ENCODE measurements around the gene ZNF512. TPM values are rescaled to one million over a fixed set of nuclear protein-coding genes. Genes with fewer than 3 reads are reported as not detected.
A peak's percentile ranks its signal among the peaks of the same experiment; 100 is the strongest.

The ZNF512 gene
- total and polyA plus RNA-seq, 4 experiments from 2014 or later: 36.8 to 66.2 (median 45.2) TPM

DNA sequence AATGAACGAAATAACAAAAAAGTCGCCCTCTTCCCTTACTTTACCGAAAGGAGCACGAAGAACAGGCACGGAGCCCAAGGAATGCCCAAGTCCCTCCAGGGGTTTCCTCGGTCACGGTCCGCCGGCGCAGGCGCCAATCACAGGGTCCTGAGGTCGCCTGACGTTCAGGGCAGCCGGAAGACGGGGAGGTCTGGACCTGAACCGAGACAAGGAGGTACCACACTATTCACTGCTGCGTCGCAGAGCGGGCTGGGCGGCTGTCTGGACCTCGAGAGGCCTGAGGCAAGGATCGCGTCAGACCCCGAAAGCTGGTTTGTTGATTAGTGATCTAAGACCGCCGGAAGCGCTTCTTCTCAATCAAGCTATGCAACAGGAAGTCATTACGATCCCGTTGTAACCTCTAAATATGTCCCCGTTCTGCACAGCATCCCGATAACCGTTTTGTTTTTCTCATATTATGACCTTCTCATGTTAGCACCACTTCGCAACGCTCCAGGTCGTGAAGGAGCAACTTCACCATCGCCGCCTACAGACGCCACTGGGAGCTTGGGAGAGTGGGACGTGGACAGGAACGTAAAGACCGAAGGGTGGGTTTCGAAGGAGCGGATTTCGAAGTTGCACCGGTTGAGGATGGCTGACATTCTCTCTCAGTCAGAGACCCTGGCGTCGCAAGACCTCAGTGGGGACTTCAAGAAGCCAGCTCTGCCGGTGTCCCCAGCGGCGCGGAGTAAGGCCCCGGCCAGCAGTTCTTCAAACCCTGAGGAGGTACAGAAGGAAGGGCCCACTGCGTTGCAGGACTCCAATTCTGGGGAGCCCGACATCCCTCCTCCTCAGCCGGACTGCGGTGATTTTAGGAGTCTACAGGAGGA, 80.7 kb downstream of the ZNF512 start, which contains the start of the genes SLC4A1AP and SUPT7L:
SLC4A1AP (plus strand) TSS at position 605 of the 869 bp plus-strand sequence; CDS start at position 631, 26 bp downstream.
SUPT7L (minus strand) TSS at position 330 of the 869 bp plus-strand sequence. CDS start 1,422 bp downstream, outside the sequence.
- intact Hi-C loops (cut with micrococcal nuclease): loop anchor here (1.0 kb wide), 3 partner anchors 34 to 293 kb away; partner anchors contain the start of genes CCDC121, EIF2B4, GPN1 and SNX17
- H3K36me3 Mint-ChIP-seq: peaks cover 40 to 55% of the 10 kb centered on the region in 2 donors
- peaks cover 31 to 63% (median 50%) of the 10 kb centered on the region in 4 donors for H3K4me1 Mint-ChIP-seq
- Histone ChIP-seq H3K9me3 (ENCODE audit: control insufficient read depth in 1 of 2, low read length in 2 of 2) (no peaks in the 10 kb centered on the region), H3K27me3 (ENCODE audit: insufficient read depth, low read length) (no peaks in the 10 kb centered on the region), H3K4me1 (ENCODE audit: insufficient read depth, low read length) (peaks cover 31% of the 10 kb centered on the region), H3K27ac (ENCODE audit: low read depth, low read length) (peak within 1 kb of the TSS; percentile 99), H3K4me3 (ENCODE audit: low read length in 2 of 2) (peak within 1 kb of the TSS; percentile 99), H3K36me3 (ENCODE audit: insufficient read depth, low read length) (peaks cover 18% of the 10 kb centered on the region)
- no peaks in the 10 kb centered on the region for H3K27me3 Mint-ChIP-seq
- no peaks in the 10 kb centered on the region for H3K9me3 Mint-ChIP-seq
- H3K4me3 Mint-ChIP-seq: peak within 1 kb of the TSS; percentile 96 to 100 (median 100)
- CTCF ChIA-PET (ENCODE audit: partially characterized antibody): interaction anchor here (1.1 to 1.9 kb wide), 2 partner anchors 20 to 29 kb away, joined by 4 to 12 read pairs; no protein-coding TSS in a partner anchor
- peak; percentile 82 to 85 (median 85) for DNase-seq
- peak within 1 kb of the TSS; percentile 98 to 100 (median 99) for H3K27ac Mint-ChIP-seq
- POLR2A ChIA-PET (ENCODE audit: partially characterized antibody): interaction anchor here (0.7 to 3.0 kb wide), 17 partner anchors 10 to 1207 kb away, joined by 3 to 16 read pairs (median 4); partner anchors contain the start of genes ATRAID, CCDC121, GPN1 and GTF3C2

DNA sequence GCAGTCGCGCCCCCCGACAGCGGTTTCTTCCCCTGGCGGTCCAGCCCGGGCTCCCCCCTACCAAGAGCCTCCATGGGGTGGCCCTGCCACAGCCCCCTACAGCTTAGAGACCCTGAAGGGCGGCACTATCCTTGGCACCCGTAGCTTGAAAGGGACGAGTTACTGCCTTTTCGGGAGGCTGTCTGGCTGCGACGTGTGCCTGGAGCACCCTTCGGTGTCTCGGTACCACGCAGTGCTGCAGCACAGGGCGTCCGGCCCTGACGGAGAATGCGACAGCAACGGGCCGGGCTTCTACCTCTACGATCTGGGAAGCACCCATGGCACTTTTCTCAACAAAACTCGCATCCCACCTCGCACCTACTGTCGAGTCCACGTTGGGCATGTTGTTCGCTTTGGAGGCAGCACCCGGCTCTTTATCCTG, 81.3 kb downstream of the ZNF512 start:
- ChIA-PET POLR2A (ENCODE audit: partially characterized antibody) (interaction anchor here (0.6 to 3.0 kb wide), 11 partner anchors 9 to 1316 kb away, joined by 3 to 16 read pairs (median 3); partner anchors contain the start of genes CCDC121, GPN1, GTF3C2 and PPM1G), CTCF (ENCODE audit: partially characterized antibody) (interaction anchor here (1.1 to 1.9 kb wide), 2 partner anchors 19 to 30 kb away, joined by 4 to 12 read pairs; no protein-coding TSS in a partner anchor)
- Mint-ChIP-seq H3K9me3 (no peaks in the 10 kb centered on the region), H3K4me3 (peak overlapping the region; percentile 96 to 100 (median 100)), H3K4me1 (peaks cover 30 to 63% (median 48%) of the 10 kb centered on the region in 4 donors), H3K27me3 (no peaks in the 10 kb centered on the region), H3K36me3 (peaks cover 43 to 61% of the 10 kb centered on the region in 2 donors), H3K27ac (peak overlapping the region; percentile 98 to 100 (median 99))
- intact Hi-C loops (cut with micrococcal nuclease): no loop called here
- Histone ChIP-seq H3K4me3 (ENCODE audit: low read length in 2 of 2) (peak overlapping the region; percentile 99), H3K4me1 (ENCODE audit: insufficient read depth, low read length) (peaks cover 31% of the 10 kb centered on the region), H3K9me3 (ENCODE audit: control insufficient read depth in 1 of 2, low read length in 2 of 2) (no peaks in the 10 kb centered on the region), H3K27ac (ENCODE audit: low read depth, low read length) (peak overlapping the region; percentile 99), H3K36me3 (ENCODE audit: insufficient read depth, low read length) (peaks cover 24% of the 10 kb centered on the region), H3K27me3 (ENCODE audit: insufficient read depth, low read length) (no peaks in the 10 kb centered on the region)
- DNase-seq: no peak

DNA sequence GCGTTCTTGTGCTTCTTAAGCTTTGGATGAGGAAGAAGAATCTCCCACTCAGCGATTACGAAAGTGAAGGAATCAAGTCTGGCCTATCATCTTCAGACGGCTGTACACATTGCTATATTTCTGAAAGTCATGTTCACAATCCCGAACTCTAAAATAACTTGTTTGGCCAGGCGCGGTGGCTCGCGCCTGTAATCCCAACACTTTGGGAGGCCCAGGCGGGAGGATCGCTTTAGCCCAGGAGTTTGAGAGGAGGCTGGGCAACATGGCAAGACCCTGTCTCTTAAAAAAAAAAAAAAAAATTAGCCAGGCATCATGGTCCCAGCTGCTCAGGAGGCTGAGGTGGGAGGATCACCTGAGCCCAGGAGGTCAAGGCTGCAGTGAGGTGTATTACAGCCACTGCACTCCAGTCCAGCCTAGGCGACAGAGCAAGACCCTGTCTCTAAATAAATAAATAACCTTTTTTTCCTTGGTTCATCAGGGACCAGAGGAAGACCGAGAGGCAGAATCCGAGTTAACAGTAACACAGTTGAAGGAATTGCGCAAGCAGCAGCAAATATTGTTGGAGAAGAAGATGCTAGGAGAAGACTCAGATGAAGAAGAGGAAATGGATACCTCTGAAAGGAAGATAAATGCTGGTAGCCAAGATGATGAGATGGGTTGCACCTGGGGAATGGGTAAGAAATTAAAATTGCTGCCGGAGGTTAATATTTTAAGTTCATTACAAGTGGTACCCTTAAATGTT, 82.0 kb downstream of the ZNF512 start:
- intact Hi-C loops (cut with micrococcal nuclease): no loop called here
- Histone ChIP-seq H3K36me3 (ENCODE audit: insufficient read depth, low read length) (peaks cover 29% of the 10 kb centered on the region), H3K4me3 (ENCODE audit: low read length in 2 of 2) (peak overlapping the region; percentile 99), H3K27ac (ENCODE audit: low read depth, low read length) (peak overlapping the region; percentile 99), H3K9me3 (ENCODE audit: control insufficient read depth in 1 of 2, low read length in 2 of 2) (no peaks in the 10 kb centered on the region), H3K27me3 (ENCODE audit: insufficient read depth, low read length) (no peaks in the 10 kb centered on the region), H3K4me1 (ENCODE audit: insufficient read depth, low read length) (peaks cover 31% of the 10 kb centered on the region)
- ChIA-PET CTCF (ENCODE audit: partially characterized antibody) (interaction anchor here (1.9 to 5.2 kb wide), 2 partner anchors 17 to 19 kb away, joined by 12 to 39 read pairs; no protein-coding TSS in a partner anchor), POLR2A (ENCODE audit: partially characterized antibody) (interaction anchor here (0.6 to 3.0 kb wide), 3 partner anchors 36 to 1317 kb away, joined by 3 to 16 read pairs (median 3); partner anchors contain the start of genes CCDC121 and GPN1)
- DNase-seq: no peak
- Mint-ChIP-seq H3K4me1 (peaks cover 26 to 58% (median 45%) of the 10 kb centered on the region in 4 donors), H3K27me3 (no peaks in the 10 kb centered on the region), H3K4me3 (peak overlapping the region; percentile 96 to 100 (median 100)), H3K36me3 (peaks cover 41 to 60% of the 10 kb centered on the region in 2 donors), H3K9me3 (no peaks in the 10 kb centered on the region), H3K27ac (peak overlapping the region; percentile 36 to 99 (median 84))

DNA sequence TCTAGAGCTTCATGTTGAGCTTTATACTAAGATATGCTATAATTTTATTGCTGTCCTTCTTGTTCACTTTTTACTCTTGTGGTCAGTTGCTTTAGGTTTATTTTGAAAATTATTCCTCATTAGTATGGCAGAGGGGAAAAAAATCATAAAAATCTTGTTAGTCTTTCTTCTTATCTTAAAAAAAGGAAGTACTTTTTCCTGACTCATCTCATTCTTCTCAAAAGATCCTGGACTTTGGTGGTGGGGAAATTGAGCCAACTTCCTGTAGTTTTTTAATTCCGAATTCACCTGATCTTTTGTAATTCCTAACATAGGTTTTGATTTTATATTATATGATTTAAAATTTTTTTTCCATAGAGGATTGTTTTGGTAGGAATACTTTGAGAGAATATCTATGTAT, 84.6 kb downstream of the ZNF512 start:
- ChIA-PET POLR2A (ENCODE audit: partially characterized antibody) (no interaction called here), CTCF (ENCODE audit: partially characterized antibody) (interaction anchor here (5.2 kb wide), 1 partner anchor 15 kb away, joined by 39 read pairs; no protein-coding TSS in a partner anchor)
- no peak overlapping the region for H3K4me3 ChIP-seq (ENCODE audit: low read length in 2 of 2)
- peaks cover 25% of the 10 kb centered on the region for H3K4me1 ChIP-seq (ENCODE audit: insufficient read depth, low read length)
- H3K27ac ChIP-seq (ENCODE audit: low read depth, low read length): no peak overlapping the region
- H3K9me3 Mint-ChIP-seq: no peaks in the 10 kb centered on the region
- H3K4me1 Mint-ChIP-seq: peaks cover 20 to 42% (median 35%) of the 10 kb centered on the region in 4 donors
- H3K27me3 Mint-ChIP-seq: no peaks in the 10 kb centered on the region
- H3K27me3 ChIP-seq (ENCODE audit: insufficient read depth, low read length): no peaks in the 10 kb centered on the region
- intact Hi-C loops (cut with micrococcal nuclease): no loop called here
- H3K9me3 ChIP-seq (ENCODE audit: control insufficient read depth in 1 of 2, low read length in 2 of 2): no peaks in the 10 kb centered on the region
- peaks cover 18% of the 10 kb centered on the region for H3K36me3 ChIP-seq (ENCODE audit: insufficient read depth, low read length)
- peaks cover 33 to 53% of the 10 kb centered on the region in 2 donors for H3K36me3 Mint-ChIP-seq
- peak overlapping the region in 1 of 7 donors; percentile 18 for H3K27ac Mint-ChIP-seq
- DNase-seq: no peak
- no peak overlapping the region for H3K4me3 Mint-ChIP-seq

DNA sequence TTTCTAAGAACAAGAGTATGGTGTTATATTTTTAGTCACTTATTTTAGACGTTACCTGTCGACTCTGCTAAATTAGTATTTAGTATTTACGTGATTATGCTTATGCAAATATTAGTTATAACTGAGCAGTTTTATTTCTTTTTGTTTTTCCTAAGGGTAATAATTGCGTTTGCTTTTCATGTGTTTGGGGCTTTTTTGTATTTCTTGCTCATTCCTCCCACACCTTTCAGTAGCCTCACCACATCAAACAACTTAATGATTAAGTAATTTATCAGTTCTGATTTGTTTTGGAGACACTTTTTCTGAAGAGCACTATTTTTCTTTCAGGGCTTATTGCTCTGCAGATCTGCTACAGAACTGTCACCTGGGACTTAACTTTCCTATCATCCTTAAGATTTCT, 88.4 kb downstream of the ZNF512 start:
- H3K9me3 ChIP-seq (ENCODE audit: control insufficient read depth in 1 of 2, low read length in 2 of 2): no peaks in the 10 kb centered on the region
- H3K27me3 ChIP-seq (ENCODE audit: insufficient read depth, low read length): no peaks in the 10 kb centered on the region
- no peaks in the 10 kb centered on the region for H3K4me1 ChIP-seq (ENCODE audit: insufficient read depth, low read length)
- DNase-seq: no peak
- ChIA-PET POLR2A (ENCODE audit: partially characterized antibody) (no interaction called here), CTCF (ENCODE audit: partially characterized antibody) (interaction anchor here (0.8 to 1.4 kb wide), 2 partner anchors 11 to 13 kb away, joined by 3 to 4 read pairs; no protein-coding TSS in a partner anchor)
- H3K27ac ChIP-seq (ENCODE audit: low read depth, low read length): no peak overlapping the region
- peaks cover 29% of the 10 kb centered on the region for H3K36me3 ChIP-seq (ENCODE audit: insufficient read depth, low read length)
- H3K27me3 Mint-ChIP-seq: no peaks in the 10 kb centered on the region
- peaks cover 6 to 14% (median 10%) of the 10 kb centered on the region in 4 donors for H3K4me1 Mint-ChIP-seq
- intact Hi-C loops (cut with micrococcal nuclease): no loop called here
- H3K4me3 ChIP-seq (ENCODE audit: low read length in 2 of 2): no peak overlapping the region
- H3K36me3 Mint-ChIP-seq: peaks cover 42 to 63% of the 10 kb centered on the region in 2 donors
- H3K9me3 Mint-ChIP-seq: no peaks in the 10 kb centered on the region
- H3K4me3 Mint-ChIP-seq: no peak overlapping the region
- peak overlapping the region in 1 of 7 donors; percentile 64 for H3K27ac Mint-ChIP-seq
